ENCODE data around the gene PMEL. TPM values are rescaled to one million over a fixed set of nuclear protein-coding genes. Genes with fewer than 3 reads are reported as not detected.

Gene PMEL
- total RNA-seq, 2 experiments from 2014 or later, result not detected

DNA sequence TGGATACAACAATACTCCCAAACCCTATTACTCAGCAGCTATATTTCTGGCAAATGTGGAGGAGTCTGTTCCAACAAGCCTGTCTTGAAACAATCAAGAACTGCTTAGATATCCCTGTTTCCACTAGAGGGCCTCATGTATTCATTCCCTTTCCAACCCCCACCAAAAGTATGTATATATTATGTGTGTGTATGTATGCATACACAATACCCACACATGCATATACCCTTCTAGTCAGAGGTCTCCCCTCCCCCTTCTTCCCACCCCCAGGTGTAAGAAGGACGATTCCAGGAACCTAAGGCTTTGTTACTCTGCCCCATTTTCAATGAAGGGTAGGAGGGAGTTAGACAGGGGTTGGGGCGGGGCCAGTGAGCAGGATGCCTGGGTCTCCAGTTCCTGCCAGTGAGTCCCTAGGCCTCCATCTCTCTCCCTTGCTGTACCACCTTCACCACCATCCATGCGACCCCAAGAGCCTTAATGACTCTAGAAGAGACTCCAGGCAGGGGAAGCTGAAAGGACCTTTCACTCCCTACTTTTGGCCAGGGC lies 35.0 kb downstream of the PMEL start, which contains the start of gene DGKA:
TSS of gene DGKA (plus strand) at position 392 of the 546 bp plus-strand sequence. CDS start 5,342 bp downstream, outside the sequence.
- Histone ChIP-seq H3K27me3 (ENCODE audit: control insufficient read depth in 1 of 2, insufficient read depth in 2 of 2, low read length in 2 of 2) (no peaks in the 10 kb centered on the region), H3K27ac (ENCODE audit: low read depth in 1 of 2, low read length in 2 of 2) (peak within 1 kb of the TSS; percentile 83 to 93), H3K4me3 (ENCODE audit: low read length) (peak within 1 kb of the TSS; percentile 98), H3K4me1 (ENCODE audit: insufficient read depth, low read length) (peaks cover 65% of the 10 kb centered on the region), H3K36me3 (ENCODE audit: insufficient read depth, low read length) (peaks cover 36% of the 10 kb centered on the region), H3K9me3 (ENCODE audit: control insufficient read depth in 1 of 2, insufficient read depth in 1 of 2, low read length in 2 of 2) (no peaks in the 10 kb centered on the region)
- ATAC-seq (ENCODE audit: poor library complexity) (peak; percentile 36), DNase-seq (peak; percentile 58 to 87 (median 79))
- POLR2A ChIA-PET, result interaction anchor here (0.8 to 18.6 kb wide), 26 partner anchors 9 to 758 kb away, joined by 3 to 251 read pairs (median 6); partner anchors contain the start of genes BLOC1S1, CD63, DNAJC14 and ESYT1
- intact Hi-C loops (cut with DNase I, micrococcal nuclease), result loop anchor here (1.0 to 5.0 kb wide), 4 partner anchors 44 to 706 kb away; partner anchors contain the start of genes ORMDL2 (in 1 of the 2), RAB5B (in 1 of the 2) and RPS26 (in 1 of the 2)
- peaks cover 83% of the 10 kb centered on the region for H3K36me3 Mint-ChIP-seq (ENCODE audit: low read depth)
- H3K27me3 Mint-ChIP-seq, result no peaks in the 10 kb centered on the region
- H3K9me3 Mint-ChIP-seq, result no peaks in the 10 kb centered on the region
- H3K4me1 Mint-ChIP-seq (ENCODE audit: low read depth), result peaks cover 56% of the 10 kb centered on the region
- H3K4me3 Mint-ChIP-seq, result peak within 1 kb of the TSS; percentile 99
- TF ChIP-seq, protein P1, sequence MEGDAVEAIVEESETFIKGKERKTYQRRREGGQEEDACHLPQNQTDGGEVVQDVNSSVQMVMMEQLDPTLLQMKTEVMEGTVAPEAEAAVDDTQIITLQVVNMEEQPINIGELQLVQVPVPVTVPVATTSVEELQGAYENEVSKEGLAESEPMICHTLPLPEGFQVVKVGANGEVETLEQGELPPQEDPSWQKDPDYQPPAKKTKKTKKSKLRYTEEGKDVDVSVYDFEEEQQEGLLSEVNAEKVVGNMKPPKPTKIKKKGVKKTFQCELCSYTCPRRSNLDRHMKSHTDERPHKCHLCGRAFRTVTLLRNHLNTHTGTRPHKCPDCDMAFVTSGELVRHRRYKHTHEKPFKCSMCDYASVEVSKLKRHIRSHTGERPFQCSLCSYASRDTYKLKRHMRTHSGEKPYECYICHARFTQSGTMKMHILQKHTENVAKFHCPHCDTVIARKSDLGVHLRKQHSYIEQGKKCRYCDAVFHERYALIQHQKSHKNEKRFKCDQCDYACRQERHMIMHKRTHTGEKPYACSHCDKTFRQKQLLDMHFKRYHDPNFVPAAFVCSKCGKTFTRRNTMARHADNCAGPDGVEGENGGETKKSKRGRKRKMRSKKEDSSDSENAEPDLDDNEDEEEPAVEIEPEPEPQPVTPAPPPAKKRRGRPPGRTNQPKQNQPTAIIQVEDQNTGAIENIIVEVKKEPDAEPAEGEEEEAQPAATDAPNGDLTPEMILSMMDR (IDR thresholded peaks at IDR 0.05), result peak; percentile 76
- H3K27ac Mint-ChIP-seq, result peak within 1 kb of the TSS; percentile 97
- CTCF ChIA-PET, result interaction anchor here (0.6 to 8.9 kb wide), 7 partner anchors 10 to 193 kb away, joined by 3 to 86 read pairs (median 7); partner anchors contain the start of genes DNAJC14, ORMDL2 and SARNP

DNA sequence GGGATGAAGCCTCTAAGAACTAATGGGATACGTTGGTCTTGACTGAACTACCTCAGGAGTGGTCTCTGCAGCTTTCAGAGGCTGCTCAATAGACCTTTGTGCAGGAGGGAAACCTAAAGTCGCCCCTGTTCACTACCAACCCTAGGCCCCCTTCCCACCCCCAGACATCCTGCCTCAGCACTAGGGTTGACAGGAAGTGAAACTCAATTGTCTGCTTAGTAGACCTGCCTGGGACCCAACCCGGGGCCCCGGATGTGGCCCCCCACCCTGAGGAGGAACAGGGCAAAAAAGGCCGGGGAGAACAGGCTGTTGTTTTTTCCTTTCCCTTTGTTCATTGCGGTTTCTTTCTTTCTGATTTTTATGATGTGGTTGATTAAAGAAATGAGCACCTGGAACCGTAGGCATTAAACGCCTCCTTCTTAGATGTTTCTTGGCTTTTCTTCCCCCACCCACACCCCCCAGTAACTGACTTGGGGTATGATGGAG lies 36.5 kb downstream of the PMEL start:
- intact Hi-C loops (cut with DNase I, micrococcal nuclease), result loop anchor here (1.0 to 5.0 kb wide), 5 partner anchors 11 to 191 kb away; partner anchors contain the start of genes RPL41 (in 2 of the 2), ZC3H10 (in 2 of the 2) and DNAJC14 (in 1 of the 2)
- POLR2A ChIA-PET, result interaction anchor here (0.9 to 18.6 kb wide), 21 partner anchors 10 to 213 kb away, joined by 3 to 251 read pairs (median 6); partner anchors contain the start of genes BLOC1S1, CD63, DNAJC14 and ESYT1
- no peaks in the 10 kb centered on the region for H3K9me3 ChIP-seq (ENCODE audit: control insufficient read depth in 1 of 2, insufficient read depth in 1 of 2, low read length in 2 of 2)
- H3K27ac Mint-ChIP-seq, result peak overlapping the region; percentile 97
- H3K4me1 ChIP-seq (ENCODE audit: insufficient read depth, low read length), result peaks cover 58% of the 10 kb centered on the region
- peaks cover 55% of the 10 kb centered on the region for H3K4me1 Mint-ChIP-seq (ENCODE audit: low read depth)
- H3K4me3 Mint-ChIP-seq, result peak overlapping the region; percentile 99
- H3K36me3 ChIP-seq (ENCODE audit: insufficient read depth, low read length), result peaks cover 25% of the 10 kb centered on the region
- ATAC-seq (ENCODE audit: poor library complexity) (peak; percentile 62), DNase-seq (peak; percentile 74 to 97 (median 90))
- peak overlapping the region; percentile 50 to 93 for H3K27ac ChIP-seq (ENCODE audit: low read depth in 1 of 2, low read length in 2 of 2)
- H3K27me3 Mint-ChIP-seq, result no peaks in the 10 kb centered on the region
- no peaks in the 10 kb centered on the region for H3K9me3 Mint-ChIP-seq
- TF ChIP-seq, protein P1 (IDR thresholded peaks at IDR 0.05), result no peak
- peak overlapping the region; percentile 98 for H3K4me3 ChIP-seq (ENCODE audit: low read length)
- H3K36me3 Mint-ChIP-seq (ENCODE audit: low read depth), result peaks cover 79% of the 10 kb centered on the region
- CTCF ChIA-PET, result interaction anchor here (1.3 to 8.9 kb wide), 3 partner anchors 11 to 191 kb away, joined by 7 to 86 read pairs (median 10); partner anchors contain the start of gene DNAJC14
- H3K27me3 ChIP-seq (ENCODE audit: control insufficient read depth in 1 of 2, insufficient read depth in 2 of 2, low read length in 2 of 2), result no peaks in the 10 kb centered on the region

Data from CD4-positive, alpha-beta T cell (primary cell).